H54 (cell line): ENCODE data around the gene HIVEP2.

ENCODE experiments used
- DNase-seq: peaks from one replicate; pipeline ENCODE4 v3.0.0; 2011; ENCODE audit warnings: low spot score, mixed read lengths; ENCODE audit not compliant: insufficient read length
- FAIRE-seq: peaks from 3 replicates; lab custom pipeline; 2011; peaks lifted over from hg19 to GRCh38; lab: Jason Lieb, UNC
- POLR2A ChIP-seq: IDR thresholded peaks from 2 replicates; pipeline ENCODE4 v1.6.1; 2011; ENCODE audit warnings: low read depth, mild to moderate bottlenecking, low read length

The HIVEP2 gene

GRCh38 chr6:142848976-142849375 lies 96.0 kb downstream of the HIVEP2 start:
- DNase-seq (no peak), FAIRE-seq (no peak)
- TF ChIP-seq POLR2A, result no peak

GRCh38 chr6:142848156-142848555 lies 96.8 kb downstream of the HIVEP2 start:
- DNase-seq (no peak), FAIRE-seq (no peak)
- TF ChIP-seq POLR2A, result no peak

GRCh38 chr6:142846883-142847287 lies 98.1 kb downstream of the HIVEP2 start:
- DNase-seq (no peak), FAIRE-seq (peak; percentile 86)
- TF ChIP-seq POLR2A, result no peak

- FAIRE-seq, result no peak
- TF ChIP-seq POLR2A, result no peak
- DNase-seq, result no peak
Measured at GRCh38 chr6:142846459-142846831, 98.5 kb downstream of the HIVEP2 start.

- TF ChIP-seq POLR2A, result 0 out of 2 replicates have a peak, but pooled peaks have one; percentile 8
- peak; percentile 53 for FAIRE-seq
- DNase-seq, result no peak
Measured at GRCh38 chr6:142845624-142846458, 99.1 kb downstream of the HIVEP2 start.

GRCh38 chr6:142845143-142845571 lies 99.8 kb downstream of the HIVEP2 start:
- FAIRE-seq (no peak), DNase-seq (no peak)
- no peak for TF ChIP-seq POLR2A

- FAIRE-seq, result no peak
- no peak for TF ChIP-seq POLR2A
- DNase-seq, result no peak
Measured at GRCh38 chr6:142844065-142844755, 100.8 kb downstream of the HIVEP2 start.

- FAIRE-seq (no peak), DNase-seq (no peak)
- TF ChIP-seq POLR2A, result no peak
Measured at GRCh38 chr6:142843361-142843760, 101.6 kb downstream of the HIVEP2 start.

GRCh38 chr6:142842418-142843261 lies 102.3 kb downstream of the HIVEP2 start:
- FAIRE-seq, result no peak
- no peak for DNase-seq
- TF ChIP-seq POLR2A, result no peak

- no peak for FAIRE-seq
- TF ChIP-seq POLR2A, result no peak
- DNase-seq, result no peak
Measured at GRCh38 chr6:142841915-142842314, 103.1 kb downstream of the HIVEP2 start.

GRCh38 chr6:142839686-142840040 lies 105.3 kb downstream of the HIVEP2 start:
- FAIRE-seq, result no peak
- no peak for TF ChIP-seq POLR2A
- DNase-seq, result no peak

- FAIRE-seq (peak; percentile 20), DNase-seq (no peak)
- TF ChIP-seq POLR2A, result no peak
Measured at GRCh38 chr6:142838821-142839685, 105.9 kb downstream of the HIVEP2 start.

GRCh38 chr6:142835787-142836535 lies 109.0 kb downstream of the HIVEP2 start:
- TF ChIP-seq POLR2A, result no peak
- DNase-seq (no peak), FAIRE-seq (no peak)
